BJ (cell line): ENCODE measurements around the gene SF3A2. TPM values are rescaled to one million over a fixed set of nuclear protein-coding genes. Genes with fewer than 3 reads are reported as not detected.

Experiments used
- CTCF ChIA-PET: fragments of 350-600 bp; formaldehyde crosslinking; extraction: SDS; loops from one replicate; lab custom pipeline; 2021; ENCODE audit warnings: antibody characterized with exemption, inconsistent platforms; lab: Yijun Ruan, JAX
- POLR2A ChIA-PET: fragments of 300-600 bp; sonication (Branson Sonifier 250); formaldehyde crosslinking; extraction: SDS; loops from one replicate; lab custom pipeline; 2021; ENCODE audit warnings: antibody characterized with exemption; lab: Charles Lee
- DNase-seq: peaks from one replicate; pipeline ENCODE4 v3.0.0-alpha.2; 2011; ENCODE audit warnings: low read depth
- H3K27me3 ChIP-seq: 2 replicates; pipeline ENCODE4 v1.6.0; 2011; ENCODE audit warnings: low read length; ENCODE audit not compliant: control insufficient read depth, insufficient read depth
- H3K36me3 ChIP-seq: 2 replicates; pipeline ENCODE4 v1.5.1; 2011; ENCODE audit warnings: low read length; ENCODE audit not compliant: control insufficient read depth, insufficient read depth
- H3K4me3 ChIP-seq: 2 replicates; pipeline ENCODE4 v1.5.1; 2011; ENCODE audit warnings: low read depth, mild to moderate bottlenecking, control low read depth, low read length
- polyA plus RNA-seq: library from polyadenylated mRNA; depleted of rRNA; stranded (reverse); fragments of >200 nt; gene quantifications from 2 replicates; pipeline ENCODE4 v1.2.3, GENCODE V29; 2011
- TF ChIP-seq, protein P1 (sequence below): IDR thresholded peaks from 2 replicates; pipeline ENCODE4 v1.5.1; 2011; ENCODE audit warnings: low read depth, mild to moderate bottlenecking, control low read depth, inconsistent platforms, low read length, moderate library complexity; ENCODE audit not compliant: insufficient read depth

SF3A2 gene
- polyA plus RNA-seq, 1 experiment = 12.2 TPM

DNA sequence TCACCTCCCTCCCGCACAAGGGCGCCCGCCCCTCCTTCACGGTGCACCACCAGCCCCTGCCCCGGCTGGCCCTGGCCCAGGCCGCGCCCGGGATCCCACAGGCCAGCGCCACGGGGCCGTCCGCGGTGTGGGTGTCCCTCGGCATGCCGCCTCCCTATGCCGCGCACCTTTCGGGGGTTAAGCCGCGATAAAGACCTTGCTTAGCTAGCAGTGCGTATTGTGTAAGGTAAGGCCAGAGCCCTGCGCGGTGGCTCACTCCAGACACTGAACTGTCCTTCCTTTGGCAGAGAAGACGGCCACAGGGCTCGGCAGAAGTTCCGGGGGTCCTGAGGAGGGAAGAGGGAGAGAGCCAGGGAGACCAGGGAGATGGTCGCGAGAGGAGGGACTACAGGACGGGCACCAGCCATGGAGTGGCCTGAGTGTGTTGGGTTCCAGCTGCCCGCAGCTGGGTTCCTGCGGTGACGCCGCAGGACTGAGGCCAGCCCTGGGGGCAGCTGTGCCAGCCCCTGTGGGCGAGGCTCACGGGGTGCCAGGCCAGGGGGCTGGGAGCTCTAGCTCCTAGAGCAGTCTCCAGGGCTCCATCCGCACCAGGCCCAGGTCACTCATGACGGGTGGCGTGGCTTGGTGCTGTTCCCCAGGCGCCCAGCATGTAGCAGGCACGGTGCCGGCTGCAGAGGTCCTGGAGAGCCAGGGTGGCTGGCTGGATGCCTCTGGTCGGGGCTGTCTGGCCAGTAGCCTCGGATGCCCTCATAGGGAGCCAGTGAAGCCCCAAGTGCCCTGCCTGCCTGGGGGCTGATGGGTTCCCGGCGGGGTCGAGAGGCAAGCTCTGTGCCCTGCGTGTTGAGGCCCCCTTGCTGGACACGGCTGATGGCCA lies 8.2 kb upstream of the SF3A2 start:
- Histone ChIP-seq H3K36me3 (peaks cover 44% of the 10 kb centered on the region), H3K27me3 (no peaks in the 10 kb centered on the region), H3K4me3 (no peak overlapping the region)
- POLR2A ChIA-PET = no interaction called here
- TF ChIP-seq, protein P1, sequence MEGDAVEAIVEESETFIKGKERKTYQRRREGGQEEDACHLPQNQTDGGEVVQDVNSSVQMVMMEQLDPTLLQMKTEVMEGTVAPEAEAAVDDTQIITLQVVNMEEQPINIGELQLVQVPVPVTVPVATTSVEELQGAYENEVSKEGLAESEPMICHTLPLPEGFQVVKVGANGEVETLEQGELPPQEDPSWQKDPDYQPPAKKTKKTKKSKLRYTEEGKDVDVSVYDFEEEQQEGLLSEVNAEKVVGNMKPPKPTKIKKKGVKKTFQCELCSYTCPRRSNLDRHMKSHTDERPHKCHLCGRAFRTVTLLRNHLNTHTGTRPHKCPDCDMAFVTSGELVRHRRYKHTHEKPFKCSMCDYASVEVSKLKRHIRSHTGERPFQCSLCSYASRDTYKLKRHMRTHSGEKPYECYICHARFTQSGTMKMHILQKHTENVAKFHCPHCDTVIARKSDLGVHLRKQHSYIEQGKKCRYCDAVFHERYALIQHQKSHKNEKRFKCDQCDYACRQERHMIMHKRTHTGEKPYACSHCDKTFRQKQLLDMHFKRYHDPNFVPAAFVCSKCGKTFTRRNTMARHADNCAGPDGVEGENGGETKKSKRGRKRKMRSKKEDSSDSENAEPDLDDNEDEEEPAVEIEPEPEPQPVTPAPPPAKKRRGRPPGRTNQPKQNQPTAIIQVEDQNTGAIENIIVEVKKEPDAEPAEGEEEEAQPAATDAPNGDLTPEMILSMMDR = no peak
- DNase-seq = no peak
- CTCF ChIA-PET = interaction anchor here (1.0 to 1.3 kb wide), 2 partner anchors 17 to 20 kb away, joined by 3 read pairs; no protein-coding TSS in a partner anchor

DNA sequence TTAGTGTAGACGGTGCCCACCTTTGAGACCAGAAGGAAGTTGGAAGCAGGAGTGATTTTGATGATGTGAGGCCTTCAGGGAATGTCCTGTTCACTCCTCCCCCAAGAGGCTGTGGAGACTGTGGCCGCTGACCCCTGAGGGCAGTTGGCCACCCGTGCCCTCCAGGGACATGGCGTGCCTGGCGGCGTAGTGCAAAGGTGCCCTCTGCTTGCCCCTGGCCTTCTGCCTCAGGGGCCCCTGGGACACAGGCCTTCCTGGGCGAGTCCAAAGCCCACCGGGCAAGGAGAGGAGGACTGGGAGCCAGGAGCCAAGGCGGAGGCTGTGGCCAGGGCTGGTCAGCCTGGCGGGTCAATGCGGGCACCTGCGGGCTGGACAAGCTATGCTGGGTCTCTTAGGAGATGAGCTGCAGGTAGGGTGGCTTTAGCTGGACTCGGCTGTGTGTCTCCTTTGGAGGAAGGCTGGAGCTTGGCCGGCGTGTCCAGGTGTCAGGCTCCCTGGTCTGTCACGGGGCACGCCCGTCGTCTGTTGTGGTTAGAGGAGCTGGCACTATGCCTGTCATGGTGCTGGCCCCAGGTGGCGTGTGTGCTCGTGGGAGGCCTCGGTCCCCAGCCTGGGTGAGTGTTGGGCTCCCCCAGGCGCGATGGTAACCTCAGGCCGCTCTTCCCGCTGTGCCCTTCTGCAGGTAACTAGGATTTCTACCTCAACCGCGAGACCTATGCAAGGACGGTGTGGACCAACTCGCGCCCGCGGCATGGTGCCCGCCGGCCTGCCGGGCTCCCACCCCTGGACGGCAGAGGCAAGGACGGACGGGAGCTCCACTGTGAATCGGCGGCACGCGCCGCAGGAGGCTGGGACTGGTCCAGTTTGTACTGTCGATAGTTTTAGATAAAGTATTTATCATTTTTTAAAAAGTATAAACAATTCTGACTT lies 7.3 kb upstream of the SF3A2 start:
- Histone ChIP-seq H3K4me3 (no peak overlapping the region), H3K27me3 (no peaks in the 10 kb centered on the region), H3K36me3 (peaks cover 47% of the 10 kb centered on the region)
- ChIA-PET CTCF (interaction anchor here (1.0 to 1.6 kb wide), 3 partner anchors 14 to 87 kb away, joined by 3 to 5 read pairs (median 4); no protein-coding TSS in a partner anchor), POLR2A (no interaction called here)
- TF ChIP-seq, protein P1 = no peak
- DNase-seq = no peak

DNA sequence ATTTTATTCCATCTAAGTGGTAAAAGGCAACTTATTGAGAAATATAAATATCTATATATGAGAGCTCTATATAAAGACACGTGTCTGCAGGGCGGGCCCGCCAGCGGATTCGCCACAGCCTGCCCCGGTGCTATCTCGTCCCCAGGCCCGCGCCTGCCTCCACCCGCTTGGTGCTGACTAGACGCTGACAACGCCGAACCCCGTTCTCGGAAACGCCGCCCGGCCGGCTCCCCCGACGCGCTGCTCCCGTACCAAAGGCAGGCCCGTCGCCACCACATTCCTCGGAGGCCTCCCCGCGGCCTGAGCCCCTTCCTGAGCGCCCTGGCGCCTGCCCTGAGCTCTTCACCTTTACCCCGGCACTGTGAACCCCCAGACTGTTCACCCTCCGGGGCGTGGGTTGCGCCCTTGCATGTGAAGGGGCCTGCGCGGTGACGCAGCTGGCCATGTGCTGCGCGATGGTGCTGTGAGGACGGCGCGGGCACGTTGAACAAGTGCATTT lies 6.5 kb upstream of the SF3A2 start:
- no peak for DNase-seq
- no peak overlapping the region for H3K4me3 ChIP-seq
- H3K27me3 ChIP-seq = no peaks in the 10 kb centered on the region
- ChIA-PET CTCF (interaction anchor here (1.1 to 1.6 kb wide), 2 partner anchors 15 to 86 kb away, joined by 4 to 5 read pairs; no protein-coding TSS in a partner anchor), POLR2A (no interaction called here)
- peaks cover 41% of the 10 kb centered on the region for H3K36me3 ChIP-seq
- TF ChIP-seq, protein P1 = no peak

DNA sequence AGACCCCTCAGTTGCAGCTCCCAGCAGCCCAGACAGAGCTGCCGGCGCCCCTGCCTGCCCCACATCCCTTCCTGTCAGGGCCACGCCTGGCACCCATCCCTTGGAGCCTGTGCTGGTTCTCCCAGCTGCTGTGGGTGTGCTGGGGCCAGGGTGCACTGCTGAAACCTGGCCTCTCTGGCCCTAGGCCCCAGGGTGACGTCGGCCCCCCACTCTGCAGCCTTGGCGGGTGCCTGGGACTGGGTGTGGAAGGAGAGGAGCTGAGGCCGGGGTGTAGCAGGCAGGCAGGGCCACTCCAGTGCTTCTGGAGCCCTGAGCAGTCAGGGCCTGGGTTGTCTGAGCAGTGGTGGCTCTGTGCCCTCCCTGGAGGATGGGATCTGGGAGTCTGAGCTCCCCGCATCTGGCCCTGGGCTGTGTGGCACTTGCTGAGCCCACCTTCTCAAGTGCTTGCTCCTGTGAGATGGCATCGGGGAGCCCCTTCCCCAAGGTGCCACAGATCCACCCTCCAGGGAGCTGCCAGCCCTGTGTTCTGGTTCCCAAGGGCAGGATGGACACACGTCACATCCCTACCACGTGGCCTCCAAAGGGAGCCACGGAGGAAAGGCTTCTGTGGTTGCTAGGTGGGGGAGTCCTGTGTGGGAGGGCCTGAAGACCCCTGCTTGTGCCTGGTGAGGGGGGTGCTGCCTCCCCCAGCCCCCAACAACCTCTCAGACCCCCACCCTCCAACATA lies 5.7 kb upstream of the SF3A2 start:
- H3K4me3 ChIP-seq = no peak overlapping the region
- peaks cover 35% of the 10 kb centered on the region for H3K36me3 ChIP-seq
- DNase-seq = no peak
- CTCF ChIA-PET = interaction anchor here (1.6 kb wide), 1 partner anchor 16 kb away, joined by 5 read pairs; no protein-coding TSS in a partner anchor
- H3K27me3 ChIP-seq = no peaks in the 10 kb centered on the region
- TF ChIP-seq, protein P1 = no peak
- POLR2A ChIA-PET = interaction anchor here (0.7 kb wide), 1 partner anchor 76 kb away, joined by 6 read pairs; no protein-coding TSS in a partner anchor
